HCT116 (cell line): ENCODE data around the gene C10orf120. TPM values are rescaled to one million over a fixed set of nuclear protein-coding genes. Genes with fewer than 3 reads are reported as not detected.

Source experiments
- ATAC-seq: fragments of 200-7000 bp; cut with Tn5 transposase; 2 replicates; pipeline ENCODE4 v1.9.1; 2020; ENCODE audit warnings: mild to moderate bottlenecking, moderate library complexity
- BruUV-seq: library from RNA; stranded (reverse); fragments of 400-500 nt; replicated peaks from 2 replicates; lab custom pipeline; 2021; lab: Mats Ljungman, UMichigan
- CTCF ChIA-PET: fragments of 300-600 bp; sonication (Branson Sonifier 250); formaldehyde crosslinking; loops from one replicate; lab custom pipeline; 2021; ENCODE audit warnings: antibody characterized with exemption; lab: Charles Lee
- POLR2A ChIA-PET: fragments of 300-600, 350-600 bp; sonication (Branson Sonifier 250); formaldehyde crosslinking; loops from one replicate; lab custom pipeline; 2021; ENCODE audit warnings: antibody characterized with exemption; lab: Charles Lee
- RAD21 ChIA-PET, 2 experiments: fragments of 300-600 bp; sonication (Branson Sonifier 250); formaldehyde crosslinking; loops; one replicate each; lab custom pipeline; 2023; ENCODE audit warnings: low total read pairs in 2 of 2; ENCODE audit not compliant: uncharacterized antibody in 2 of 2, unreplicated experiment in 2 of 2, low non-redundant PET in 1 of 2; lab: Charles Lee
- DNase-seq: peaks from one replicate; pipeline ENCODE4 v3.0.0-alpha.2; 2010; ENCODE audit warnings: low read depth, low spot score
- H2AFZ ChIP-seq: fragments of 200-600 bp; shearing (Covaris generic), sonication (generic); 2 replicates; pipeline ENCODE4 v1.6.1; 2017; ENCODE audit warnings: low read depth, mixed run types, mixed read lengths, antibody characterized with exemption, low read length; ENCODE audit not compliant: poor library complexity, severe bottlenecking
- H3K27ac ChIP-seq: 2 replicates; pipeline ENCODE4 v1.5.1; 2012; ENCODE audit warnings: low read depth, low read length
- H3K27me3 ChIP-seq: fragments of 200-600 bp; sonication (generic); 2 replicates; pipeline ENCODE4 v1.6.1; 2016; ENCODE audit warnings: mixed run types, low read length, mixed read lengths; ENCODE audit not compliant: insufficient read depth
- H3K36me3 ChIP-seq, 2 experiments: fragments of 200-500 bp in 1 of 2; fragments of 200-600 bp in 1 of 2; sonication (Bioruptor generic) in 1 of 2; sonication (generic) in 1 of 2; 2 replicates each; pipeline versions ENCODE4 v1.5.1 to v1.6.1; 2014 to 2016; ENCODE audit warnings: low read length in 2 of 2, inconsistent platforms in 1 of 2, mixed read lengths in 1 of 2, mixed run types in 1 of 2; ENCODE audit not compliant: insufficient read depth in 2 of 2, control insufficient read depth in 1 of 2
- H3K4me1 ChIP-seq, 2 experiments: fragments of 200-600 bp in 1 of 2; sonication (generic) in 1 of 2; 2 replicates each; pipeline versions ENCODE4 v1.5.1 to v1.6.1; 2012 to 2017; ENCODE audit warnings: low read length in 2 of 2, inconsistent platforms in 1 of 2, mild to moderate bottlenecking in 1 of 2, mixed read lengths in 1 of 2, mixed run types in 1 of 2, moderate library complexity in 1 of 2; ENCODE audit not compliant: insufficient read depth in 2 of 2, control insufficient read depth in 1 of 2
- H3K4me2 ChIP-seq: fragments of 200-600 bp; sonication (generic); 2 replicates; pipeline ENCODE4 v1.6.1; 2017; ENCODE audit warnings: mixed run types, low read length, mixed read lengths
- H3K4me3 ChIP-seq, 2 experiments: fragments of 200-600 bp in 1 of 2; sonication (generic) in 1 of 2; replicated peaks in 1 of 2; 2 replicates each; pipeline ENCODE4 v1.5.1; 2011 to 2016; ENCODE audit warnings: low read length in 2 of 2, control low read depth in 1 of 2, low read depth in 1 of 2, mild to moderate bottlenecking in 1 of 2, mixed read lengths in 1 of 2, mixed run types in 1 of 2
- H3K79me2 ChIP-seq: fragments of 200-600 bp; sonication (generic); 2 replicates; pipeline ENCODE4 v1.6.1; 2017; ENCODE audit warnings: mild to moderate bottlenecking, mixed run types, low read length, moderate library complexity, mixed read lengths; ENCODE audit not compliant: insufficient read depth
- H3K9ac ChIP-seq: fragments of 200-600 bp; sonication (generic); 2 replicates; pipeline ENCODE4 v1.6.1; 2016; ENCODE audit warnings: low read length, mixed read lengths
- H3K9me2 ChIP-seq: fragments of 200-600 bp; sonication (generic), shearing (Covaris generic); 2 replicates; pipeline ENCODE4 v1.6.1; 2017; ENCODE audit warnings: mixed run types, mild to moderate bottlenecking, moderate library complexity; ENCODE audit not compliant: insufficient read depth
- H3K9me3 ChIP-seq, 2 experiments: fragments of 200-500 bp in 1 of 2; fragments of 200-600 bp in 1 of 2; sonication (Bioruptor generic) in 1 of 2; sonication (generic) in 1 of 2; 2 replicates each; pipeline ENCODE4 v1.6.1; 2014 to 2017; ENCODE audit warnings: low read length in 2 of 2, mixed read lengths in 2 of 2, inconsistent platforms in 1 of 2, low read depth in 1 of 2, mild to moderate bottlenecking in 1 of 2, mixed run types in 1 of 2, moderate library complexity in 1 of 2; ENCODE audit not compliant: control insufficient read depth in 1 of 2, insufficient read depth in 1 of 2
- H4K20me1 ChIP-seq: fragments of 200-600 bp; sonication (generic), shearing (Covaris generic); 2 replicates; pipeline ENCODE4 v1.6.1; 2017; ENCODE audit warnings: mixed run types, mild to moderate bottlenecking, moderate library complexity; ENCODE audit not compliant: insufficient read depth
- ATF3 ChIP-seq: IDR thresholded peaks from 2 replicates; pipeline ENCODE4 v1.6.1; 2012
- EZH2 ChIP-seq: fragments of 200-600 bp; sonication (generic); IDR thresholded peaks from 2 replicates; pipeline ENCODE4 v1.6.1; 2017; ENCODE audit warnings: antibody characterized with exemption, mixed run types
- JUND ChIP-seq: IDR thresholded peaks from 2 replicates; pipeline ENCODE4 v1.6.1; 2012
- POLR2AphosphoS5 ChIP-seq: IDR thresholded peaks from 2 replicates; pipeline ENCODE4 v1.6.1; 2011; ENCODE audit warnings: mild to moderate bottlenecking, low read depth, low read length, moderate library complexity
- SIN3A ChIP-seq: IDR thresholded peaks from 2 replicates; pipeline ENCODE4 v1.6.1; 2012; ENCODE audit warnings: low read depth
- SRF ChIP-seq: IDR thresholded peaks from 2 replicates; pipeline ENCODE4 v1.6.1; 2012; ENCODE audit warnings: low read depth
- TCF7L2 ChIP-seq: IDR thresholded peaks from 2 replicates; pipeline ENCODE4 v1.7.0; 2011; ENCODE audit warnings: borderline replicate concordance, inconsistent platforms; ENCODE audit not compliant: insufficient read depth, insufficient read length; ENCODE audit errors: extremely low read depth
- YY1 ChIP-seq: IDR thresholded peaks from 2 replicates; pipeline ENCODE4 v1.6.1; 2011; ENCODE audit warnings: low read length, low read depth, moderate library complexity, mild to moderate bottlenecking; ENCODE audit not compliant: insufficient replicate concordance; ENCODE audit errors: extremely low read depth
- intact Hi-C: fragments of 100-400 bp; cut with micrococcal nuclease; formaldehyde crosslinking; loops from 2 replicates; pipeline ENCODE4 v1.10.0; 2022
- total RNA-seq: library from RNA; stranded (reverse); gene quantifications from one replicate; pipeline ENCODE4 v1.2.1, GENCODE V29; 2021; ENCODE audit not compliant: unreplicated experiment
- TF ChIP-seq, protein P1 (sequence below), 3 experiments: fragments of 200-600 bp in 1 of 3; sonication (generic) in 1 of 3; IDR thresholded peaks in 2 of 3; conservative IDR thresholded peaks in 1 of 3; 2 replicates each; pipeline ENCODE4 v1.5.1; 2012 to 2017; ENCODE audit warnings: low read depth in 2 of 3, low read length in 2 of 3, antibody characterized with exemption in 1 of 3, borderline replicate concordance in 1 of 3, control low read depth in 1 of 3, mild to moderate bottlenecking in 1 of 3, mixed read lengths in 1 of 3, mixed run types in 1 of 3, moderate library complexity in 1 of 3; ENCODE audit not compliant: insufficient read depth in 1 of 3
- TF ChIP-seq, protein P2 (sequence below): IDR thresholded peaks from 2 replicates; pipeline ENCODE4 v1.6.1; 2012
- TF ChIP-seq, protein P3 (sequence below): IDR thresholded peaks from 2 replicates; pipeline ENCODE4 v1.6.1; 2011; ENCODE audit warnings: mild to moderate bottlenecking, low read length, moderate library complexity; ENCODE audit not compliant: insufficient replicate concordance; ENCODE audit errors: extremely low read depth
- TF ChIP-seq, protein P4 (sequence below): IDR thresholded peaks from 2 replicates; pipeline ENCODE4 v1.6.1; 2012; ENCODE audit warnings: low read depth

C10orf120 gene
- total RNA-seq, 1 experiment from 2014 or later, result not detected

DNA sequence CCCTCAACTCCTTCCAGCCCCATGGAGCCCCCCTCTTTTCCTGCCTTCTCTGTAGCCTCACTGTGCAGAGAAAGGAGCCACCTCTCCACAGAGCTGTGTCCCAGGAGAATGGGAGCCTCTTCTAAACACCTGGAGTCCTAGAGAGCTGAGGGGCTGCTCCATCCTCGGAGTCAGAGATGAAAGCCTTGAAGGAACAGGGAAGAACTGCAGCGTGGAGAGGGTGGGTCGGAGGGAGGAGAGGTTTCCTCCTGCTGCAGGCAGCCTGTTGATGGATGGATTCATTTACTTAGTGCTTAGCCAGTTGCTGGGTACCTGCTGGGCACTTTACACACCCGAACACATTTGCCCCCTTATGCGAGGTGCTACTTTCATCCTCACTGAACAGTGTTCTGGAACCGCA lies 39.0 kb downstream of the C10orf120 start:
- BruUV-seq, result no TSS peak
- CTCF ChIA-PET, result no interaction called here
- RAD21 ChIA-PET, result no interaction called here
- Histone ChIP-seq H3K9me2 (no peaks in the 10 kb centered on the region), H3K27me3 (peaks cover 73% of the 10 kb centered on the region), H3K4me3 (no peak overlapping the region), H3K4me2 (no peak overlapping the region), H3K9ac (no peak overlapping the region), H3K9me3 (no peaks in the 10 kb centered on the region), H2AFZ (no peak overlapping the region), H3K27ac (no peak overlapping the region), H3K4me1 (no peaks in the 10 kb centered on the region), H4K20me1 (no peaks in the 10 kb centered on the region), H3K79me2 (no peaks in the 10 kb centered on the region), H3K36me3 (no peaks in the 10 kb centered on the region)
- POLR2A ChIA-PET, result no interaction called here
- ATAC-seq (no peak), DNase-seq (no peak)
- intact Hi-C loops, result no loop called here
- no peak for TF ChIP-seq YY1
- TF ChIP-seq EZH2, result no peak
- no peak for TF ChIP-seq SRF
- no peak for TF ChIP-seq POLR2AphosphoS5
- TF ChIP-seq SIN3A, result no peak
- TF ChIP-seq, protein P1, sequence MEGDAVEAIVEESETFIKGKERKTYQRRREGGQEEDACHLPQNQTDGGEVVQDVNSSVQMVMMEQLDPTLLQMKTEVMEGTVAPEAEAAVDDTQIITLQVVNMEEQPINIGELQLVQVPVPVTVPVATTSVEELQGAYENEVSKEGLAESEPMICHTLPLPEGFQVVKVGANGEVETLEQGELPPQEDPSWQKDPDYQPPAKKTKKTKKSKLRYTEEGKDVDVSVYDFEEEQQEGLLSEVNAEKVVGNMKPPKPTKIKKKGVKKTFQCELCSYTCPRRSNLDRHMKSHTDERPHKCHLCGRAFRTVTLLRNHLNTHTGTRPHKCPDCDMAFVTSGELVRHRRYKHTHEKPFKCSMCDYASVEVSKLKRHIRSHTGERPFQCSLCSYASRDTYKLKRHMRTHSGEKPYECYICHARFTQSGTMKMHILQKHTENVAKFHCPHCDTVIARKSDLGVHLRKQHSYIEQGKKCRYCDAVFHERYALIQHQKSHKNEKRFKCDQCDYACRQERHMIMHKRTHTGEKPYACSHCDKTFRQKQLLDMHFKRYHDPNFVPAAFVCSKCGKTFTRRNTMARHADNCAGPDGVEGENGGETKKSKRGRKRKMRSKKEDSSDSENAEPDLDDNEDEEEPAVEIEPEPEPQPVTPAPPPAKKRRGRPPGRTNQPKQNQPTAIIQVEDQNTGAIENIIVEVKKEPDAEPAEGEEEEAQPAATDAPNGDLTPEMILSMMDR (IDR thresholded peaks at IDR 0.05 in 2 of 3, conservative IDR thresholded peaks at IDR 0.05 in 1 of 3; ENCODE audit: borderline replicate concordance in 1 of 3, insufficient read depth in 1 of 3, low read depth in 2 of 3, low read length in 2 of 3), result no peak
- TF ChIP-seq JUND, result no peak

GRCh38 chr10:122659651-122660050 lies 40.0 kb downstream of the C10orf120 start:
- no TSS peak for BruUV-seq
- Histone ChIP-seq H3K4me3 (no peak overlapping the region), H3K4me2 (no peak overlapping the region), H3K9me2 (no peaks in the 10 kb centered on the region), H3K27ac (no peak overlapping the region), H3K79me2 (no peaks in the 10 kb centered on the region), H3K4me1 (no peaks in the 10 kb centered on the region), H3K9ac (no peak overlapping the region), H3K27me3 (peaks cover 73% of the 10 kb centered on the region), H3K36me3 (no peaks in the 10 kb centered on the region), H4K20me1 (no peaks in the 10 kb centered on the region), H2AFZ (no peak overlapping the region), H3K9me3 (no peaks in the 10 kb centered on the region)
- DNase-seq, result no peak
- RAD21 ChIA-PET, result no interaction called here
- CTCF ChIA-PET, result no interaction called here
- ATAC-seq, result no peak
- POLR2A ChIA-PET, result no interaction called here
- intact Hi-C loops, result no loop called here
- TF ChIP-seq, protein P2, sequence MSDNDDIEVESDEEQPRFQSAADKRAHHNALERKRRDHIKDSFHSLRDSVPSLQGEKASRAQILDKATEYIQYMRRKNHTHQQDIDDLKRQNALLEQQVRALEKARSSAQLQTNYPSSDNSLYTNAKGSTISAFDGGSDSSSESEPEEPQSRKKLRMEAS, result no peak
- TF ChIP-seq ATF3, result no peak
- TF ChIP-seq, protein P3, sequence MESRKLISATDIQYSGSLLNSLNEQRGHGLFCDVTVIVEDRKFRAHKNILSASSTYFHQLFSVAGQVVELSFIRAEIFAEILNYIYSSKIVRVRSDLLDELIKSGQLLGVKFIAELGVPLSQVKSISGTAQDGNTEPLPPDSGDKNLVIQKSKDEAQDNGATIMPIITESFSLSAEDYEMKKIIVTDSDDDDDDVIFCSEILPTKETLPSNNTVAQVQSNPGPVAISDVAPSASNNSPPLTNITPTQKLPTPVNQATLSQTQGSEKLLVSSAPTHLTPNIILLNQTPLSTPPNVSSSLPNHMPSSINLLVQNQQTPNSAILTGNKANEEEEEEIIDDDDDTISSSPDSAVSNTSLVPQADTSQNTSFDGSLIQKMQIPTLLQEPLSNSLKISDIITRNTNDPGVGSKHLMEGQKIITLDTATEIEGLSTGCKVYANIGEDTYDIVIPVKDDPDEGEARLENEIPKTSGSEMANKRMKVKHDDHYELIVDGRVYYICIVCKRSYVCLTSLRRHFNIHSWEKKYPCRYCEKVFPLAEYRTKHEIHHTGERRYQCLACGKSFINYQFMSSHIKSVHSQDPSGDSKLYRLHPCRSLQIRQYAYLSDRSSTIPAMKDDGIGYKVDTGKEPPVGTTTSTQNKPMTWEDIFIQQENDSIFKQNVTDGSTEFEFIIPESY, result no peak
- no peak for TF ChIP-seq JUND
- TF ChIP-seq, protein P4, sequence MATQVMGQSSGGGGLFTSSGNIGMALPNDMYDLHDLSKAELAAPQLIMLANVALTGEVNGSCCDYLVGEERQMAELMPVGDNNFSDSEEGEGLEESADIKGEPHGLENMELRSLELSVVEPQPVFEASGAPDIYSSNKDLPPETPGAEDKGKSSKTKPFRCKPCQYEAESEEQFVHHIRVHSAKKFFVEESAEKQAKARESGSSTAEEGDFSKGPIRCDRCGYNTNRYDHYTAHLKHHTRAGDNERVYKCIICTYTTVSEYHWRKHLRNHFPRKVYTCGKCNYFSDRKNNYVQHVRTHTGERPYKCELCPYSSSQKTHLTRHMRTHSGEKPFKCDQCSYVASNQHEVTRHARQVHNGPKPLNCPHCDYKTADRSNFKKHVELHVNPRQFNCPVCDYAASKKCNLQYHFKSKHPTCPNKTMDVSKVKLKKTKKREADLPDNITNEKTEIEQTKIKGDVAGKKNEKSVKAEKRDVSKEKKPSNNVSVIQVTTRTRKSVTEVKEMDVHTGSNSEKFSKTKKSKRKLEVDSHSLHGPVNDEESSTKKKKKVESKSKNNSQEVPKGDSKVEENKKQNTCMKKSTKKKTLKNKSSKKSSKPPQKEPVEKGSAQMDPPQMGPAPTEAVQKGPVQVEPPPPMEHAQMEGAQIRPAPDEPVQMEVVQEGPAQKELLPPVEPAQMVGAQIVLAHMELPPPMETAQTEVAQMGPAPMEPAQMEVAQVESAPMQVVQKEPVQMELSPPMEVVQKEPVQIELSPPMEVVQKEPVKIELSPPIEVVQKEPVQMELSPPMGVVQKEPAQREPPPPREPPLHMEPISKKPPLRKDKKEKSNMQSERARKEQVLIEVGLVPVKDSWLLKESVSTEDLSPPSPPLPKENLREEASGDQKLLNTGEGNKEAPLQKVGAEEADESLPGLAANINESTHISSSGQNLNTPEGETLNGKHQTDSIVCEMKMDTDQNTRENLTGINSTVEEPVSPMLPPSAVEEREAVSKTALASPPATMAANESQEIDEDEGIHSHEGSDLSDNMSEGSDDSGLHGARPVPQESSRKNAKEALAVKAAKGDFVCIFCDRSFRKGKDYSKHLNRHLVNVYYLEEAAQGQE, result no peak
- no peak for TF ChIP-seq TCF7L2
